Esophagus muscularis mucosa (tissue), 4 donors: ENCODE measurements around the gene MAML1. TPM values are rescaled to one million over a fixed set of nuclear protein-coding genes. Genes with fewer than 3 reads are reported as not detected.

ENCODE experiments used
- DNase-seq: peaks from one replicate; pipeline ENCODE4 v3.0.0-alpha.2; 2017; ENCODE audit errors: extremely low spot score
- H3K27ac ChIP-seq, 4 donors: fragments of 200-600 bp; sonication (generic); replicated peaks in 1 of 4; 1 replicate in 3 of 4; 2 replicates in 1 of 4; pipeline ENCODE4 v1.5.1; 2016 to 2019; ENCODE audit warnings: mild to moderate bottlenecking in 1 of 4
- H3K27me3 ChIP-seq, 4 donors: fragments of 200-600 bp; sonication (generic); one replicate each; pipeline versions ENCODE4 v1.5.1 to v1.6.0; 2016 to 2019
- H3K36me3 ChIP-seq, 4 donors: fragments of 200-600 bp; sonication (generic); one replicate each; pipeline ENCODE4 v1.5.1; 2016 to 2019
- H3K4me1 ChIP-seq, 4 donors: fragments of 200-600 bp; sonication (generic); one replicate each; pipeline ENCODE4 v1.5.1; 2016 to 2019
- H3K4me3 ChIP-seq, 4 donors: fragments of 200-600 bp; sonication (generic); 1 replicate in 2 of 4; 2 replicates in 2 of 4; pipeline ENCODE4 v1.5.1; 2016 to 2019; ENCODE audit warnings: mild to moderate bottlenecking in 4 of 4, moderate library complexity in 1 of 4
- H3K9me3 ChIP-seq, 4 donors: fragments of 200-600 bp; sonication (generic); 1 replicate in 3 of 4; 2 replicates in 1 of 4; pipeline ENCODE4 v1.5.1; 2016 to 2019
- EP300 ChIP-seq: sonication (generic); formaldehyde crosslinking; IDR thresholded peaks from one replicate; pipeline ENCODE4 v1.6.1; 2017; ENCODE audit warnings: antibody characterized with exemption
- POLR2A ChIP-seq: fragments of 450-650 bp; IDR thresholded peaks from one replicate; pipeline ENCODE4 v1.6.1; 2017; ENCODE audit warnings: antibody characterized with exemption, moderate library complexity, mild to moderate bottlenecking, low read depth
- POLR2AphosphoS5 ChIP-seq, 2 donors: sonication (generic); formaldehyde crosslinking; IDR thresholded peaks; one replicate each; pipeline ENCODE4 v1.6.1; 2017; ENCODE audit warnings: antibody characterized with exemption in 2 of 2
- WGBS: methylation state at CpG from one replicate; pipeline ENCODE4 v1.1.5; 2018; 5-methylcytosine and 5-hydroxymethylcytosine counted together
- intact Hi-C: fragments of 100-400 bp; cut with DNase I; formaldehyde crosslinking; loops from one replicate; pipeline ENCODE4 v1.15.1; 2023
- total RNA-seq, 4 donors: library from RNA; depleted of rRNA; stranded (reverse); fragments of >200 nt; gene quantifications; one replicate each; pipeline versions ENCODE4 v1.1.0 to v1.2.1, GENCODE V29; 2016
- TF ChIP-seq, protein P1 (sequence below), 3 experiments: fragments of 200-600 bp in 2 of 3; fragments of 450-650 bp in 1 of 3; sonication (generic) in 2 of 3; IDR thresholded peaks; one replicate each; pipeline ENCODE4 v1.5.1; 2017 to 2019; ENCODE audit warnings: antibody characterized with exemption in 3 of 3, mild to moderate bottlenecking in 2 of 3, moderate library complexity in 1 of 3

MAML1 gene
- total RNA-seq, 4 donors from 2014 or later: 21.4 to 60.9 (median 36.4) TPM

DNA sequence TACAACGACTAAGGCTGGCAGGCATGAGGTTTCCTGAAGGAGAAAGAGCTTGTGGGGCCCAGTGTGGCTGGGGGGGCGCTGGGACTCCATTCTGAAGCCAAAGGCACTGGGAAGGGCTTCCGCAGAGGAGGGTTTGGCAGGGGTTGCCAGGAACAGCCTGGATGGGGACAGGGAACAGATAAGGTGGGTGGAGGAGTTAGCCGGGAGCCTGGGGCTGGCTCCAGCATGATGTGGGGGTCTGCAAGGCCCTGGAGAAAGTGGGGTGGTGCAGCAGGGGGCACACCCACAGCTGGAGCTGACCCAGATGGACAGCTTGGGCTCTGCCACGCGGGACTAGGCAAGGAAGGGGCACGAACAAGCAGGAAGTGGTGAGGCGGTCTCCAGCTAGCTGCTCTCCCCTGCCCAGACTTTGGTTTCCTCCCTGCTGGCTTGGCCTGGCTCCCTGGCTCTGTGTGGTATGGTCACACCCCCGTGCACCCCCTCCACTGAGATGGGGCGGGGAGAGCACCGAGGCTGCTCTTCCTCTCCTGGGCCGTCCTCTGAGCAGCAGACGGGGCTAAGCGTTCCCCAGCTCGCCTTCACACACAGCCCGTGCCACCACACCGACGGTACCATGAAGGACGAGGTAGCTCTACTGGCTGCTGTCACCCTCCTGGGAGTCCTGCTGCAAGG lies 61.0 kb downstream of the MAML1 start, which contains the start of gene LTC4S:
TSS of gene LTC4S (plus strand) at position 519 of the 672 bp plus-strand sequence. CDS start at position 614, 95 bp downstream.
- DNase-seq: no peak
- intact Hi-C loops: no loop called here
- H3K27me3 ChIP-seq: no peaks in the 10 kb centered on the region
- 40% methylated on average over 7 of the region's 19 CpGs for WGBS
- peak within 1 kb of the TSS; percentile 62 to 80 (median 72) for H3K4me3 ChIP-seq
- no peak for TF ChIP-seq EP300
- TF ChIP-seq POLR2AphosphoS5 (IDR thresholded peaks at IDR 0.05): peak; percentile 39 to 46
- H3K27ac ChIP-seq: peak within 1 kb of the TSS; percentile 66 to 90 (median 84)
- H3K9me3 ChIP-seq: no peaks in the 10 kb centered on the region
- peaks cover 14 to 23% (median 15%) of the 10 kb centered on the region in 4 donors for H3K36me3 ChIP-seq
- peaks cover 48 to 58% (median 55%) of the 10 kb centered on the region in 4 donors for H3K4me1 ChIP-seq

DNA sequence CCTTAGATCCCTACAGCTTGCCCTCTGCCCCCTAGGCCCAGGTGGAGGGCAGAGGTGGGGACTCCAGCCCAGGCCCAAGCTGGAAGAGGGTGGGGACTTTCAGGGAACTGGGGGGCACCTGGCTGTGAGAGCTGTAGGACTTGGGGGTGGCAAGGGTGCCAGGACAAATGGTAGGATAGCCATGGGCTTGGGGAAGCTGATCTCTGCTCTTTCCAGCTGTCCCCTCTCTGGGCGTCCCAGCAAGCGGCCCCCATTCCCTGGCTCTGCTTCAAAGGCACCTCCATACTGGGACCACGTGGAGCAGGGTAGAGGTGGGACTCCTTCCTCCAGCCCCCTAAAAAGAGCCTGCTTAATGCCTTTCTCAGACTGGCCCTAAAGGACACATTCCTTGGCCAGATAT lies 61.5 kb downstream of the MAML1 start:
- Histone ChIP-seq H3K9me3 (no peaks in the 10 kb centered on the region), H3K4me1 (peaks cover 48 to 58% (median 55%) of the 10 kb centered on the region in 4 donors), H3K4me3 (peak overlapping the region; percentile 31 to 80 (median 70)), H3K27me3 (no peaks in the 10 kb centered on the region), H3K27ac (peak overlapping the region; percentile 50 to 73 (median 66)), H3K36me3 (peaks cover 19 to 28% (median 21%) of the 10 kb centered on the region in 4 donors)
- intact Hi-C loops: no loop called here
- TF ChIP-seq POLR2A: no peak
- TF ChIP-seq, protein P1, sequence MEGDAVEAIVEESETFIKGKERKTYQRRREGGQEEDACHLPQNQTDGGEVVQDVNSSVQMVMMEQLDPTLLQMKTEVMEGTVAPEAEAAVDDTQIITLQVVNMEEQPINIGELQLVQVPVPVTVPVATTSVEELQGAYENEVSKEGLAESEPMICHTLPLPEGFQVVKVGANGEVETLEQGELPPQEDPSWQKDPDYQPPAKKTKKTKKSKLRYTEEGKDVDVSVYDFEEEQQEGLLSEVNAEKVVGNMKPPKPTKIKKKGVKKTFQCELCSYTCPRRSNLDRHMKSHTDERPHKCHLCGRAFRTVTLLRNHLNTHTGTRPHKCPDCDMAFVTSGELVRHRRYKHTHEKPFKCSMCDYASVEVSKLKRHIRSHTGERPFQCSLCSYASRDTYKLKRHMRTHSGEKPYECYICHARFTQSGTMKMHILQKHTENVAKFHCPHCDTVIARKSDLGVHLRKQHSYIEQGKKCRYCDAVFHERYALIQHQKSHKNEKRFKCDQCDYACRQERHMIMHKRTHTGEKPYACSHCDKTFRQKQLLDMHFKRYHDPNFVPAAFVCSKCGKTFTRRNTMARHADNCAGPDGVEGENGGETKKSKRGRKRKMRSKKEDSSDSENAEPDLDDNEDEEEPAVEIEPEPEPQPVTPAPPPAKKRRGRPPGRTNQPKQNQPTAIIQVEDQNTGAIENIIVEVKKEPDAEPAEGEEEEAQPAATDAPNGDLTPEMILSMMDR (IDR thresholded peaks at IDR 0.05): no peak
- no peak for TF ChIP-seq POLR2AphosphoS5 (IDR thresholded peaks at IDR 0.05)
- no peak for TF ChIP-seq EP300
- no peak for DNase-seq
- WGBS: 68% methylated on average over 3 of the region's 3 CpGs

DNA sequence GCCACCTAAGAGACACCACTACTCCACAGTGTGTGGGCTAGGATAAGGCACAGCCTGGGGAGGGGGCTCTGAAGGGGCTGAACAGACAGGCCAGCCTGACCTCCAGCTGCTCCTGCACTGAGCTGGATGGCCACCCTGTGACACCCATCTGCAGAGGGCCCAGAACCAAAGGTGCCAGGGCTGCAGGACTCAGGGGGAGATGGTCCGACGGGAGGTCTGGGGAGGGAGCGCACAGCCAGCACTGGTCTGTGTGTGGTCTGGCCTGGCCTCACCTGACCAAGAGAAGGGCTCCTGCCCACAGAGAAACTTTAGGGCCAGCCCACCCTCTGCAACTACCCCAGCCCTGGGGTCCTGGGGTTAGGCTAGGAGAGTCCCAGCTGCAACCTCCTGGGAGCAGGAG lies 62.0 kb downstream of the MAML1 start:
- DNase-seq: no peak
- Histone ChIP-seq H3K4me1 (peaks cover 48 to 58% (median 55%) of the 10 kb centered on the region in 4 donors), H3K36me3 (peaks cover 24 to 32% (median 25%) of the 10 kb centered on the region in 4 donors), H3K4me3 (peak overlapping the region; percentile 62 to 80 (median 72)), H3K27ac (peak overlapping the region; percentile 66 to 90 (median 84)), H3K27me3 (no peaks in the 10 kb centered on the region), H3K9me3 (no peaks in the 10 kb centered on the region)
- WGBS: no CpG with 5 or more reads among the region's 3 CpGs
- TF ChIP-seq POLR2AphosphoS5 (IDR thresholded peaks at IDR 0.05): no peak
- TF ChIP-seq, protein P1 (IDR thresholded peaks at IDR 0.05): no peak
- TF ChIP-seq POLR2A: no peak
- TF ChIP-seq EP300: no peak
- intact Hi-C loops: no loop called here

DNA sequence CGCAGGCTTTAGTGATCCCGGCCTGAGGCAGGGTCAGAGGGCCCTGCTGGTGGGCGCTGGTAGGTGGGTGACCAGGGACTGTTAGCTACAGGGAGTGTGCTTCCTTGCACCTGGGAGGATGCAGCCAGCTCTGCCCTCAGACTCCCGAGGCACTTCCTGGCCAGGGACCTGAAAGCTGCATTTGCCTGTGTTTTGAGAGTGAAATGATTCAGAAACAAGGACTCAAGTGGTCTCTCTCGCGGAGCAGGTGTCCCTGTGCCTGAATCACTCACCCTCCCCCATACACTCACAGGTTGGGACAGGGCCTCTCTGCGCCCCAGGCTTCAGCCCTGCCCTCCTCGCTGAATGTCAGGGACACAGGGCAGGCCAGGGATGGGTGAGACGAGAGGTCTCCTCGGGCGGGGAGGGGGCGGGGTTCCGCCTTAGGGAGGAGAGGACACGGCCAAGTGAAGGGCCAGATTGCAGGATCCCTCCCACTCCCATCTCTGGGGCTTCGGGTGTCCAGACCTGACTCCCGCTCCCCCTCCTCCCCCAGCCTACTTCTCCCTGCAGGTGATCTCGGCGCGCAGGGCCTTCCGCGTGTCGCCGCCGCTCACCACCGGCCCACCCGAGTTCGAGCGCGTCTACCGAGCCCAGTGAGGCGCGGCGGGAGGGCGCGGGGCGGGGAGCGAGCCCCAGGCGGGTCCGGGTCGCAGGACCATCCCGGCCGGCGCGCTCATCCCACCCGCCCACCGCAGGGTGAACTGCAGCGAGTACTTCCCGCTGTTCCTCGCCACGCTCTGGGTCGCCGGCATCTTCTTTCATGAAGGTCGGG lies 62.6 kb downstream of the MAML1 start:
- intact Hi-C loops: loop anchor here (5.0 kb wide), 2 partner anchors 33 to 138 kb away; no protein-coding TSS in a partner anchor
- TF ChIP-seq, protein P1 (IDR thresholded peaks at IDR 0.05): no peak
- TF ChIP-seq POLR2A (no peak), EP300 (no peak), POLR2AphosphoS5 (IDR thresholded peaks at IDR 0.05) (no peak)
- DNase-seq: no peak
- 53% methylated on average over 8 of the region's 53 CpGs for WGBS
- H3K27ac ChIP-seq: peak overlapping the region; percentile 79 to 90 (median 84)
- peak overlapping the region; percentile 62 to 80 (median 72) for H3K4me3 ChIP-seq
- H3K9me3 ChIP-seq: no peaks in the 10 kb centered on the region
- H3K36me3 ChIP-seq: peaks cover 30 to 39% (median 32%) of the 10 kb centered on the region in 4 donors
- no peaks in the 10 kb centered on the region for H3K27me3 ChIP-seq
- H3K4me1 ChIP-seq: peaks cover 48 to 58% (median 55%) of the 10 kb centered on the region in 4 donors
